ENCODE data around the gene EHMT1. TPM values are rescaled to one million over a fixed set of nuclear protein-coding genes. Genes with fewer than 3 reads are reported as not detected.

The EHMT1 gene
- 10 to 100 TPM; 65.9 to 66.3 TPM for total RNA-seq

- DNase-seq = peak; percentile 94
- Mint-ChIP-seq H3K27me3 (no peaks in the 10 kb centered on the region), H3K4me3 (peak within 1 kb of the TSS; percentile 91), H3K27ac (peak within 1 kb of the TSS; percentile 92), H3K9me3 (no peaks in the 10 kb centered on the region), H3K4me1 (peaks cover 33% of the 10 kb centered on the region), H3K36me3 (peaks cover 20% of the 10 kb centered on the region)
Measured at GRCh38 chr9:137618105-137619067, at the start of gene EHMT1. Gene EHMT1 (plus strand): TSS chr9:137619005. CDS start chr9:137619029, 24 bp downstream.

GRCh38 chr9:137569609-137570203 lies 49.1 kb upstream of the EHMT1 start:
- H3K4me3 Mint-ChIP-seq = no peak overlapping the region
- H3K36me3 Mint-ChIP-seq = peaks cover 23% of the 10 kb centered on the region
- H3K9me3 Mint-ChIP-seq = no peaks in the 10 kb centered on the region
- no peaks in the 10 kb centered on the region for H3K4me1 Mint-ChIP-seq
- H3K27me3 Mint-ChIP-seq = no peaks in the 10 kb centered on the region
- no peak for DNase-seq
- H3K27ac Mint-ChIP-seq = peak overlapping the region; percentile 39

- Mint-ChIP-seq H3K4me3 (no peak overlapping the region), H3K4me1 (peaks cover 4% of the 10 kb centered on the region), H3K27me3 (no peaks in the 10 kb centered on the region), H3K36me3 (peaks cover 26% of the 10 kb centered on the region), H3K27ac (no peak overlapping the region), H3K9me3 (no peaks in the 10 kb centered on the region)
- DNase-seq = no peak
Measured at GRCh38 chr9:137570566-137570965, 48.2 kb upstream of the EHMT1 start.

GRCh38 chr9:137574192-137574591 lies 44.6 kb upstream of the EHMT1 start:
- Mint-ChIP-seq H3K36me3 (peaks cover 34% of the 10 kb centered on the region), H3K9me3 (no peaks in the 10 kb centered on the region), H3K27ac (no peak overlapping the region), H3K4me3 (no peak overlapping the region), H3K27me3 (no peaks in the 10 kb centered on the region), H3K4me1 (peaks cover 26% of the 10 kb centered on the region)
- DNase-seq = no peak

- H3K4me3 Mint-ChIP-seq = no peak overlapping the region
- no peaks in the 10 kb centered on the region for H3K9me3 Mint-ChIP-seq
- DNase-seq = no peak
- H3K27me3 Mint-ChIP-seq = no peaks in the 10 kb centered on the region
- peak overlapping the region; percentile 15 for H3K27ac Mint-ChIP-seq
- H3K4me1 Mint-ChIP-seq = peaks cover 26% of the 10 kb centered on the region
- H3K36me3 Mint-ChIP-seq = peaks cover 30% of the 10 kb centered on the region
Measured at GRCh38 chr9:137575364-137575715, 43.5 kb upstream of the EHMT1 start.

GRCh38 chr9:137575716-137576411 lies 42.9 kb upstream of the EHMT1 start:
- Mint-ChIP-seq H3K4me1 (peaks cover 26% of the 10 kb centered on the region), H3K9me3 (no peaks in the 10 kb centered on the region), H3K4me3 (peak overlapping the region; percentile 40), H3K27me3 (no peaks in the 10 kb centered on the region), H3K27ac (peak overlapping the region; percentile 15), H3K36me3 (peaks cover 25% of the 10 kb centered on the region)
- DNase-seq = no peak

GRCh38 chr9:137578518-137579258 lies 40.1 kb upstream of the EHMT1 start, which contains the start of gene DPH7:
Gene DPH7 (minus strand): TSS chr9:137578925. CDS start chr9:137578777, 148 bp downstream.
- Mint-ChIP-seq H3K9me3 (no peaks in the 10 kb centered on the region), H3K27ac (peak within 1 kb of the TSS; percentile 74), H3K4me3 (peak within 1 kb of the TSS; percentile 87), H3K27me3 (no peaks in the 10 kb centered on the region), H3K4me1 (peaks cover 26% of the 10 kb centered on the region), H3K36me3 (peaks cover 15% of the 10 kb centered on the region)
- peak; percentile 97 for DNase-seq

- Mint-ChIP-seq H3K4me1 (peaks cover 26% of the 10 kb centered on the region), H3K36me3 (peaks cover 11% of the 10 kb centered on the region), H3K27me3 (no peaks in the 10 kb centered on the region), H3K9me3 (no peaks in the 10 kb centered on the region), H3K27ac (peak overlapping the region; percentile 67), H3K4me3 (peak overlapping the region; percentile 87)
- no peak for DNase-seq
Measured at GRCh38 chr9:137579259-137579604, 39.6 kb upstream of the EHMT1 start.

GRCh38 chr9:137580209-137580953 lies 38.4 kb upstream of the EHMT1 start:
- Mint-ChIP-seq H3K4me1 (peaks cover 24% of the 10 kb centered on the region), H3K27ac (no peak overlapping the region), H3K4me3 (no peak overlapping the region), H3K27me3 (no peaks in the 10 kb centered on the region), H3K36me3 (peaks cover 12% of the 10 kb centered on the region), H3K9me3 (no peaks in the 10 kb centered on the region)
- DNase-seq = no peak

GRCh38 chr9:137580954-137581322 lies 37.9 kb upstream of the EHMT1 start:
- Mint-ChIP-seq H3K36me3 (peaks cover 6% of the 10 kb centered on the region), H3K4me1 (peaks cover 19% of the 10 kb centered on the region), H3K9me3 (no peaks in the 10 kb centered on the region), H3K27ac (no peak overlapping the region), H3K4me3 (no peak overlapping the region), H3K27me3 (no peaks in the 10 kb centered on the region)
- no peak for DNase-seq

GRCh38 chr9:137581361-137582285 lies 37.2 kb upstream of the EHMT1 start:
- H3K27ac Mint-ChIP-seq = no peak overlapping the region
- H3K4me3 Mint-ChIP-seq = no peak overlapping the region
- no peak for DNase-seq
- H3K36me3 Mint-ChIP-seq = peaks cover 10% of the 10 kb centered on the region
- no peaks in the 10 kb centered on the region for H3K9me3 Mint-ChIP-seq
- peaks cover 12% of the 10 kb centered on the region for H3K4me1 Mint-ChIP-seq
- H3K27me3 Mint-ChIP-seq = no peaks in the 10 kb centered on the region

GRCh38 chr9:137582286-137582860 lies 36.4 kb upstream of the EHMT1 start:
- no peak overlapping the region for H3K4me3 Mint-ChIP-seq
- no peak overlapping the region for H3K27ac Mint-ChIP-seq
- DNase-seq = no peak
- no peaks in the 10 kb centered on the region for H3K9me3 Mint-ChIP-seq
- H3K4me1 Mint-ChIP-seq = peaks cover 7% of the 10 kb centered on the region
- H3K27me3 Mint-ChIP-seq = no peaks in the 10 kb centered on the region
- H3K36me3 Mint-ChIP-seq = peaks cover 9% of the 10 kb centered on the region

GRCh38 chr9:137583347-137583746 lies 35.5 kb upstream of the EHMT1 start:
- Mint-ChIP-seq H3K27ac (peak overlapping the region; percentile 6), H3K4me1 (peaks cover 7% of the 10 kb centered on the region), H3K4me3 (no peak overlapping the region), H3K9me3 (no peaks in the 10 kb centered on the region), H3K36me3 (peaks cover 15% of the 10 kb centered on the region), H3K27me3 (no peaks in the 10 kb centered on the region)
- DNase-seq = no peak

Measured in activated naive CD8-positive, alpha-beta T cell treated with anti-CD3 and anti-CD28 coated beads for 36 hours (primary cell).